Central memory CD8-positive, alpha-beta T cell (primary cell): ENCODE data around the gene CFDP1.

Experiments
- ATAC-seq: fragments of 150-1000 bp; cut with Tn5 transposase; replicated peaks from 2 replicates; pipeline ENCODE4 v1.10.0; 2022; ENCODE audit warnings: mild to moderate bottlenecking, moderate FRiP score, moderate number of reproducible peaks; ENCODE audit not compliant: poor library complexity, severe bottlenecking; ENCODE audit errors: extremely low read depth
- DNase-seq, 2 donors: peaks; one replicate each; pipeline ENCODE4 v3.0.0; 2021; ENCODE audit warnings: low spot score in 2 of 2
- H3K27ac Mint-ChIP-seq: one replicate; pipeline ENCODE4 v1.8.0; 2022; ENCODE audit warnings: low read depth, mild to moderate bottlenecking, moderate library complexity, mixed read lengths
- H3K27me3 Mint-ChIP-seq: one replicate; pipeline ENCODE4 v1.8.0; 2022; ENCODE audit warnings: mixed read lengths
- H3K36me3 Mint-ChIP-seq: one replicate; pipeline ENCODE4 v1.8.0; 2022; ENCODE audit warnings: mild to moderate bottlenecking, moderate library complexity, mixed read lengths; ENCODE audit not compliant: insufficient read depth
- H3K4me1 Mint-ChIP-seq: one replicate; pipeline ENCODE4 v1.8.0; 2022; ENCODE audit warnings: mixed read lengths
- H3K4me3 Mint-ChIP-seq: one replicate; pipeline ENCODE4 v1.8.0; 2022; ENCODE audit warnings: mild to moderate bottlenecking, moderate library complexity, mixed read lengths
- H3K9me3 Mint-ChIP-seq: one replicate; pipeline ENCODE4 v1.8.0; 2022; ENCODE audit warnings: mixed read lengths

CFDP1 gene

GRCh38 chr16:75371171-75371570 lies 62.1 kb downstream of the CFDP1 start:
- H3K4me1 Mint-ChIP-seq: peaks cover 6% of the 10 kb centered on the region
- H3K9me3 Mint-ChIP-seq: no peaks in the 10 kb centered on the region
- H3K4me3 Mint-ChIP-seq: no peak overlapping the region
- ATAC-seq (no peak), DNase-seq (no peak)
- peaks cover 17% of the 10 kb centered on the region for H3K36me3 Mint-ChIP-seq
- H3K27me3 Mint-ChIP-seq: no peaks in the 10 kb centered on the region
- no peak overlapping the region for H3K27ac Mint-ChIP-seq

GRCh38 chr16:75364286-75364791 lies 69.0 kb downstream of the CFDP1 start:
- ATAC-seq (no peak), DNase-seq (no peak)
- H3K27ac Mint-ChIP-seq: no peak overlapping the region
- no peaks in the 10 kb centered on the region for H3K9me3 Mint-ChIP-seq
- H3K36me3 Mint-ChIP-seq: peaks cover 11% of the 10 kb centered on the region
- H3K27me3 Mint-ChIP-seq: no peaks in the 10 kb centered on the region
- no peak overlapping the region for H3K4me3 Mint-ChIP-seq
- peaks cover 6% of the 10 kb centered on the region for H3K4me1 Mint-ChIP-seq

- DNase-seq (no peak), ATAC-seq (no peak)
- Mint-ChIP-seq H3K4me3 (no peak overlapping the region), H3K27me3 (no peaks in the 10 kb centered on the region), H3K9me3 (no peaks in the 10 kb centered on the region), H3K4me1 (peaks cover 6% of the 10 kb centered on the region), H3K27ac (no peak overlapping the region), H3K36me3 (peaks cover 11% of the 10 kb centered on the region)
These were observed 70.5 kb downstream of the CFDP1 start for GRCh38 chr16:75362846-75363245.

- H3K27ac Mint-ChIP-seq: no peak overlapping the region
- peaks cover 6% of the 10 kb centered on the region for H3K36me3 Mint-ChIP-seq
- H3K4me3 Mint-ChIP-seq: no peak overlapping the region
- H3K9me3 Mint-ChIP-seq: no peaks in the 10 kb centered on the region
- DNase-seq (no peak), ATAC-seq (no peak)
- no peaks in the 10 kb centered on the region for H3K27me3 Mint-ChIP-seq
- peaks cover 6% of the 10 kb centered on the region for H3K4me1 Mint-ChIP-seq
These were observed 71.4 kb downstream of the CFDP1 start for GRCh38 chr16:75361936-75362335.

GRCh38 chr16:75354170-75354569 lies 79.1 kb downstream of the CFDP1 start:
- Mint-ChIP-seq H3K27ac (no peak overlapping the region), H3K4me1 (peaks cover 8% of the 10 kb centered on the region), H3K9me3 (no peaks in the 10 kb centered on the region), H3K36me3 (peaks cover 3% of the 10 kb centered on the region), H3K27me3 (no peaks in the 10 kb centered on the region), H3K4me3 (no peak overlapping the region)
- DNase-seq (no peak), ATAC-seq (no peak)

- DNase-seq: no peak
- Mint-ChIP-seq H3K9me3 (no peaks in the 10 kb centered on the region), H3K4me1 (peaks cover 8% of the 10 kb centered on the region), H3K27ac (no peak overlapping the region), H3K27me3 (no peaks in the 10 kb centered on the region), H3K36me3 (peaks cover 4% of the 10 kb centered on the region), H3K4me3 (no peak overlapping the region)
- ATAC-seq: no peak
These were observed 82.1 kb downstream of the CFDP1 start for GRCh38 chr16:75351183-75351582.

- no peak for DNase-seq
- Mint-ChIP-seq H3K9me3 (no peaks in the 10 kb centered on the region), H3K36me3 (peaks cover 6% of the 10 kb centered on the region), H3K27ac (no peak overlapping the region), H3K4me3 (no peak overlapping the region), H3K27me3 (no peaks in the 10 kb centered on the region), H3K4me1 (no peaks in the 10 kb centered on the region)
- ATAC-seq: no peak
These were observed 87.6 kb downstream of the CFDP1 start for GRCh38 chr16:75345711-75346110.

- H3K27ac Mint-ChIP-seq: no peak overlapping the region
- H3K4me1 Mint-ChIP-seq: no peaks in the 10 kb centered on the region
- H3K9me3 Mint-ChIP-seq: no peaks in the 10 kb centered on the region
- ATAC-seq (no peak), DNase-seq (no peak)
- no peaks in the 10 kb centered on the region for H3K27me3 Mint-ChIP-seq
- no peak overlapping the region for H3K4me3 Mint-ChIP-seq
- peaks cover 6% of the 10 kb centered on the region for H3K36me3 Mint-ChIP-seq
These were observed 89.4 kb downstream of the CFDP1 start for GRCh38 chr16:75343941-75344340.

GRCh38 chr16:75343286-75343685 lies 90.0 kb downstream of the CFDP1 start:
- Mint-ChIP-seq H3K27ac (no peak overlapping the region), H3K4me1 (no peaks in the 10 kb centered on the region), H3K36me3 (peaks cover 7% of the 10 kb centered on the region), H3K27me3 (no peaks in the 10 kb centered on the region), H3K9me3 (no peaks in the 10 kb centered on the region), H3K4me3 (no peak overlapping the region)
- DNase-seq: no peak
- ATAC-seq: no peak

GRCh38 chr16:75342308-75342811 lies 90.9 kb downstream of the CFDP1 start:
- H3K27me3 Mint-ChIP-seq: no peaks in the 10 kb centered on the region
- no peak for ATAC-seq
- no peaks in the 10 kb centered on the region for H3K9me3 Mint-ChIP-seq
- H3K27ac Mint-ChIP-seq: no peak overlapping the region
- H3K4me1 Mint-ChIP-seq: no peaks in the 10 kb centered on the region
- H3K4me3 Mint-ChIP-seq: no peak overlapping the region
- DNase-seq: no peak
- H3K36me3 Mint-ChIP-seq: peaks cover 7% of the 10 kb centered on the region

- DNase-seq (no peak), ATAC-seq (no peak)
- no peak overlapping the region for H3K27ac Mint-ChIP-seq
- no peaks in the 10 kb centered on the region for H3K27me3 Mint-ChIP-seq
- no peaks in the 10 kb centered on the region for H3K4me1 Mint-ChIP-seq
- H3K36me3 Mint-ChIP-seq: peaks cover 7% of the 10 kb centered on the region
- H3K9me3 Mint-ChIP-seq: no peaks in the 10 kb centered on the region
- H3K4me3 Mint-ChIP-seq: no peak overlapping the region
These were observed 91.6 kb downstream of the CFDP1 start for GRCh38 chr16:75341564-75342307.

GRCh38 chr16:75340741-75341491 lies 92.4 kb downstream of the CFDP1 start:
- Mint-ChIP-seq H3K9me3 (no peaks in the 10 kb centered on the region), H3K27me3 (no peaks in the 10 kb centered on the region), H3K36me3 (peaks cover 5% of the 10 kb centered on the region), H3K4me3 (no peak overlapping the region), H3K4me1 (no peaks in the 10 kb centered on the region), H3K27ac (no peak overlapping the region)
- DNase-seq (no peak), ATAC-seq (no peak)

- Mint-ChIP-seq H3K27me3 (no peaks in the 10 kb centered on the region), H3K9me3 (no peaks in the 10 kb centered on the region), H3K4me3 (no peak overlapping the region), H3K4me1 (peaks cover 15% of the 10 kb centered on the region), H3K27ac (no peak overlapping the region), H3K36me3 (peaks cover 4% of the 10 kb centered on the region)
- DNase-seq (no peak), ATAC-seq (no peak)
These were observed 95.9 kb downstream of the CFDP1 start for GRCh38 chr16:75337430-75337829.
